Measurements from ENCODE around the gene ALK.

Gene ALK

DNA sequence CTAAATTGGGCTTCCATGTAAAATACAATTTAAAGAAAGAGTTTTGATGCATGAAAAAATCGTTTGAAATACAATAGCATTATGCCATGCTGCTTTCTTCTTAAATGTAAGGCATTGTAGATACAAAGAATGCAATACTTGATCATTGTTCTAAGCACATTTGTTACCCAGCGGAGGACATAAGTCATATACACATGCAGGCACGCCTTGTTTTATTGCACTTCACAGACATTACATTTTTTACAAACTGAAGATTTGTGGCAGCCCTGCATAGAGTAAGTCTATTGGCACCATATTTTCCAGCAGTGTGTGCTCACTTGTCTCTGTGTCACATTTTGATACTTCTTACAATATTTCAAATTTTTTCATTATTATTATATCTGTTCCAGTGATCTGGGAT, 461.2 kb downstream of the ALK start:
- TF ChIP-seq ZBTB7A (IDR thresholded peaks at IDR 0.05; ENCODE audit: low read depth), result no peak
- TF ChIP-seq TAF1 (IDR thresholded peaks at IDR 0.05; ENCODE audit: low read depth), result no peak
- TF ChIP-seq, protein P1, sequence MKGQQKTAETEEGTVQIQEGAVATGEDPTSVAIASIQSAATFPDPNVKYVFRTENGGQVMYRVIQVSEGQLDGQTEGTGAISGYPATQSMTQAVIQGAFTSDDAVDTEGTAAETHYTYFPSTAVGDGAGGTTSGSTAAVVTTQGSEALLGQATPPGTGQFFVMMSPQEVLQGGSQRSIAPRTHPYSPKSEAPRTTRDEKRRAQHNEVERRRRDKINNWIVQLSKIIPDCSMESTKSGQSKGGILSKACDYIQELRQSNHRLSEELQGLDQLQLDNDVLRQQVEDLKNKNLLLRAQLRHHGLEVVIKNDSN (IDR thresholded peaks at IDR 0.05), result no peak
- TF ChIP-seq, protein P2, sequence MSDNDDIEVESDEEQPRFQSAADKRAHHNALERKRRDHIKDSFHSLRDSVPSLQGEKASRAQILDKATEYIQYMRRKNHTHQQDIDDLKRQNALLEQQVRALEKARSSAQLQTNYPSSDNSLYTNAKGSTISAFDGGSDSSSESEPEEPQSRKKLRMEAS (IDR thresholded peaks at IDR 0.05), result no peak
- no peak for TF ChIP-seq YY1 (IDR thresholded peaks at IDR 0.05; ENCODE audit: low read depth)
- no peak for TF ChIP-seq EP300 (IDR thresholded peaks at IDR 0.05; ENCODE audit: borderline replicate concordance)
- TF ChIP-seq EGR1 (IDR thresholded peaks at IDR 0.05), result no peak
- TF ChIP-seq NFIC (IDR thresholded peaks at IDR 0.05), result no peak
- TF ChIP-seq TEAD4 (IDR thresholded peaks at IDR 0.05), result no peak
- no peak for TF ChIP-seq CREB1 (IDR thresholded peaks at IDR 0.05; ENCODE audit: low read depth)
- no peak for TF ChIP-seq RAD21 (IDR thresholded peaks at IDR 0.05; ENCODE audit: low read depth)
- TF ChIP-seq TCF12 (IDR thresholded peaks at IDR 0.05; ENCODE audit: low read depth), result no peak
- no peak for TF ChIP-seq CEBPB (IDR thresholded peaks at IDR 0.05)
- TF ChIP-seq, protein P3, sequence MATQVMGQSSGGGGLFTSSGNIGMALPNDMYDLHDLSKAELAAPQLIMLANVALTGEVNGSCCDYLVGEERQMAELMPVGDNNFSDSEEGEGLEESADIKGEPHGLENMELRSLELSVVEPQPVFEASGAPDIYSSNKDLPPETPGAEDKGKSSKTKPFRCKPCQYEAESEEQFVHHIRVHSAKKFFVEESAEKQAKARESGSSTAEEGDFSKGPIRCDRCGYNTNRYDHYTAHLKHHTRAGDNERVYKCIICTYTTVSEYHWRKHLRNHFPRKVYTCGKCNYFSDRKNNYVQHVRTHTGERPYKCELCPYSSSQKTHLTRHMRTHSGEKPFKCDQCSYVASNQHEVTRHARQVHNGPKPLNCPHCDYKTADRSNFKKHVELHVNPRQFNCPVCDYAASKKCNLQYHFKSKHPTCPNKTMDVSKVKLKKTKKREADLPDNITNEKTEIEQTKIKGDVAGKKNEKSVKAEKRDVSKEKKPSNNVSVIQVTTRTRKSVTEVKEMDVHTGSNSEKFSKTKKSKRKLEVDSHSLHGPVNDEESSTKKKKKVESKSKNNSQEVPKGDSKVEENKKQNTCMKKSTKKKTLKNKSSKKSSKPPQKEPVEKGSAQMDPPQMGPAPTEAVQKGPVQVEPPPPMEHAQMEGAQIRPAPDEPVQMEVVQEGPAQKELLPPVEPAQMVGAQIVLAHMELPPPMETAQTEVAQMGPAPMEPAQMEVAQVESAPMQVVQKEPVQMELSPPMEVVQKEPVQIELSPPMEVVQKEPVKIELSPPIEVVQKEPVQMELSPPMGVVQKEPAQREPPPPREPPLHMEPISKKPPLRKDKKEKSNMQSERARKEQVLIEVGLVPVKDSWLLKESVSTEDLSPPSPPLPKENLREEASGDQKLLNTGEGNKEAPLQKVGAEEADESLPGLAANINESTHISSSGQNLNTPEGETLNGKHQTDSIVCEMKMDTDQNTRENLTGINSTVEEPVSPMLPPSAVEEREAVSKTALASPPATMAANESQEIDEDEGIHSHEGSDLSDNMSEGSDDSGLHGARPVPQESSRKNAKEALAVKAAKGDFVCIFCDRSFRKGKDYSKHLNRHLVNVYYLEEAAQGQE (IDR thresholded peaks at IDR 0.05; ENCODE audit: low read depth), result no peak
- no peak for TF ChIP-seq FOXM1 (IDR thresholded peaks at IDR 0.05; ENCODE audit: borderline replicate concordance, low read depth)

DNA sequence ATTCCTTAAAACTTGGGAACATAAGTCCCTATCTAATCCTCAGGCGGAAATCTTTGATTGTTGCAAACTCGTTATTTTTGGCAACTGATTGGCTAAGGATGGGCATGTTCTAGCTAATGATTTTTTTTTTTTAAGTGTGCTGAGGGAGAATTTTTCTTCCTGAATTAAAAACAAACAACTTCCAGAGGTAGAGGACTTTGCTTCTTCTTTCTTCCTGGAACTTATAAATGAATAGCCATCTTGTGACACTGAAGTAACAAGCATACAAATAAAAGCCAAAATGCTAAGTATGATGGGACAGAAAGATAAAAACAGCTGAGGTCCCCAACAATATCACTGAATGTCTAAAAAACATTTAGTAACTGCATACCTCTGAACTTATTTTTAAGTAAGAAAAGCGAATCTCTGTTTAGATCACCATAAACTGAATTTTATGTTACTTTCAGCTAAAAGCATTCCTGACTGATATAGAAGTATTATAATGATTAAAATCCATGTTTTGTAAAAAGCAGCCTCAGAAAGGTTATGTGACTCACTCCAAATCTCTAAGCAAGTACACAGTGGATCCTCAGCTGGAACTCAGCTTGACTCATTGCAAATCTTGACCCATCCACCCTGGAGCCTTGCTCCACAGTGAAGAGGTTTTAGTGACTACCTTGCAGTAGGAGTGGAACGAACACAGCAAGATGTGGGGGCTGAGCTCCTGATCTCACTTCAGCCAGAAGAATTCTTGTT, 461.8 kb downstream of the ALK start:
- TF ChIP-seq RAD21 (IDR thresholded peaks at IDR 0.05; ENCODE audit: low read depth) (no peak), TEAD4 (IDR thresholded peaks at IDR 0.05) (no peak)
- TF ChIP-seq, protein P3 (IDR thresholded peaks at IDR 0.05; ENCODE audit: low read depth), result no peak
- TF ChIP-seq, protein P1 (IDR thresholded peaks at IDR 0.05), result no peak

DNA sequence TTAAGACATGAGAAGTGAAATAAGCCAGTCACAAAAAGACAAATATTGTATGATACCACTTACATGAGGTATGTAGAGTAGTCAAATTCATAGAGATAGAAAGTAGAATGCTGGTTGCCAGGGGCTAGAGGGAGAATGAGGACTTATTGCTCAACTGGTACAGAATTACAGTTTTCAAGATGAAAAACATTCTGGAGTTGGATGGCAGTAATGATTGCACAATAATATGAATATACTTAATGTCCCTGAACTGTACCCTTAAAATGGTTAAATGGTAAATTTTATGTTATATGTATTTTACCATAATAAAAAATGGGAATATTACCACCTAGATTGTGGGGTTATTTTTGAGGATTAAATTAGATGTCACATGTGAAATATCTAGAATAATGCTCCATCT, 465.0 kb downstream of the ALK start:
- TF ChIP-seq CREB1 (IDR thresholded peaks at IDR 0.05; ENCODE audit: low read depth), result no peak

DNA sequence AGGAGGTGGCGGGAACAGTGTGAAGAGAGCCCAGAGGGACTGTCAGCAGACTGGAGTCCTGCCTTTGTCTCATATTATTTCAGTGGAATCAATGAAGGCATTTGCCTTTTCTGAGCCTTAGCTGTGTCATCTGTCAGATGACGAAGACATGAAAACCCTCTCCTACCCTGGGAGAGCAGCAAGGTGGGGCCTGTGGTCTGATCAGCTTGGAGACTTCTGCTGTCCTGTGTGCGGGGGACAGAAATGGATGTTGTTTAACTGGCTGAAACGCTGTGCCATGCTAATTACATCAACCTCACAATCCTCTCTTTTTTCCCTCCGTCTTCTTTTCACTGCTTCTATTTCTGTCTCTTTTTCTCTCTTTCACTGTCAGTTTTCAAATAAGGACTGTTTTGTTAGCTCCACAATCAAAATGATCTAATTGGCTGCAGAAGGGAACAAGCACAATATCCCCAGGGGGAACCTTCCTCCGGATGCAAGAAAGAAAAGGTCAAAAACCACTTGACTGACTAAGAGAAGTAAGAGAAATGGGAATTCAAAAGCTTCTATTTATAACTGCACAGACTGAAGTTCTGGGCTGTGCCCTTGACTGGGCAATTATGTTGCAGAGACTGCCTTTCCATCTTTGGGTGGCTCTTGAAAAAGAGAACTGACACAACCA, 466.1 kb downstream of the ALK start:
- TF ChIP-seq TEAD4 (IDR thresholded peaks at IDR 0.05) (no peak), TAF1 (IDR thresholded peaks at IDR 0.05; ENCODE audit: low read depth) (no peak), EP300 (IDR thresholded peaks at IDR 0.05; ENCODE audit: borderline replicate concordance) (no peak), YY1 (IDR thresholded peaks at IDR 0.05; ENCODE audit: low read depth) (no peak)

DNA sequence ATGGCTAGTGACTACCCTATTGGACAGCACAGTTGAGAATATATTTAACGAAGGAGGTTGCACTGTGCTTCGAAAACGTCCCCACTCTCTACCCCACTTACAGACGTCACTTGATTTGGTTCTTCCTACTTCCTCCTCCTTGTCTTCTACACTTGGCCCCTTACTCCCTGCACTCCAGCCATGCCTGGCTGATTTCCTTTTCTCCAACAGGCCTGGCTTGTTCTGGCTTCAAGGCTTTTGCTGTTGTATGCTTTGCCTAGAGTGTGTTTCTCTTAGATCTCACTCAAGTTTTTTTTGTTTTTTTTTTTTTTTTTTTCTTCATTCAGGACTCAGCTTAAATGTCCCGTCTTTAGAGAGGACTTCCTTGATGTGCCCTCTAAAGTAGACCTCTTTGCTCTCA, 469.4 kb downstream of the ALK start:
- TF ChIP-seq FOXM1 (IDR thresholded peaks at IDR 0.05; ENCODE audit: borderline replicate concordance, low read depth), result no peak
- TF ChIP-seq RAD21 (IDR thresholded peaks at IDR 0.05; ENCODE audit: low read depth), result no peak
- no peak for TF ChIP-seq TAF1 (IDR thresholded peaks at IDR 0.05; ENCODE audit: low read depth)
- no peak for TF ChIP-seq YY1 (IDR thresholded peaks at IDR 0.05; ENCODE audit: low read depth)
- no peak for TF ChIP-seq NFIC (IDR thresholded peaks at IDR 0.05)
- TF ChIP-seq EP300 (IDR thresholded peaks at IDR 0.05; ENCODE audit: borderline replicate concordance), result no peak
- TF ChIP-seq TEAD4 (IDR thresholded peaks at IDR 0.05), result no peak
- TF ChIP-seq, protein P2 (IDR thresholded peaks at IDR 0.05), result no peak
- no peak for TF ChIP-seq CEBPB (IDR thresholded peaks at IDR 0.05)
- TF ChIP-seq EGR1 (IDR thresholded peaks at IDR 0.05), result no peak
- no peak for TF ChIP-seq TCF12 (IDR thresholded peaks at IDR 0.05; ENCODE audit: low read depth)
- TF ChIP-seq ZBTB7A (IDR thresholded peaks at IDR 0.05; ENCODE audit: low read depth), result no peak
- TF ChIP-seq, protein P3 (IDR thresholded peaks at IDR 0.05; ENCODE audit: low read depth), result no peak
- TF ChIP-seq, protein P1 (IDR thresholded peaks at IDR 0.05), result no peak
- TF ChIP-seq CREB1 (IDR thresholded peaks at IDR 0.05; ENCODE audit: low read depth), result no peak

All from Ishikawa (cell line).